ENCODE data around the gene HDAC4. TPM values are rescaled to one million over a fixed set of nuclear protein-coding genes. Genes with fewer than 3 reads are reported as not detected.

Gene HDAC4
- total RNA-seq, 1 donor from 2014 or later = 11.8 TPM

- Histone ChIP-seq H3K4me3 (ENCODE audit: insufficient read depth, low read depth, low read length) (no peak overlapping the region), H3K9ac (ENCODE audit: low read length) (no peak overlapping the region), H2AFZ (ENCODE audit: low read depth, low read length) (no peak overlapping the region), H3K9me3 (ENCODE audit: insufficient read depth, low read depth, low read length) (no peaks in the 10 kb centered on the region), H4K20me1 (ENCODE audit: insufficient read depth, low read length) (no peaks in the 10 kb centered on the region), H3K79me2 (ENCODE audit: insufficient read depth, low read length) (no peaks in the 10 kb centered on the region), H3K4me1 (ENCODE audit: insufficient read depth, low read length) (no peaks in the 10 kb centered on the region), H3K27ac (ENCODE audit: low read depth, low read length) (no peak overlapping the region), H3K36me3 (ENCODE audit: insufficient read depth, low read length) (no peaks in the 10 kb centered on the region), H3K4me2 (ENCODE audit: low read length) (no peak overlapping the region), H3K27me3 (ENCODE audit: insufficient read depth, low read length) (no peaks in the 10 kb centered on the region)
- Mint-ChIP-seq H3K4me1 (ENCODE audit: low read depth, unreplicated experiment) (no peaks in the 10 kb centered on the region), H3K9me3 (ENCODE audit: unreplicated experiment) (no peaks in the 10 kb centered on the region), H3K4me3 (ENCODE audit: unreplicated experiment) (no peak overlapping the region), H3K27ac (ENCODE audit: unreplicated experiment) (no peak overlapping the region), H3K27me3 (ENCODE audit: low read depth, unreplicated experiment) (peaks cover 2% of the 10 kb centered on the region), H3K36me3 (ENCODE audit: low read depth, unreplicated experiment) (peaks cover 12% of the 10 kb centered on the region)
- DNase-seq (ENCODE audit: low read depth) (no peak), FAIRE-seq (no peak)
- TF ChIP-seq EZH2 (IDR thresholded peaks at IDR 0.05; ENCODE audit: insufficient read depth, low read length) = no peak
- TF ChIP-seq CTCF (IDR thresholded peaks at IDR 0.05; ENCODE audit: insufficient read depth, low read depth, low read length) = no peak
Measured at GRCh38 chr2:239152916-239153305, 247.9 kb downstream of the HDAC4 start.

GRCh38 chr2:239152239-239152915 is 248.4 kb downstream of the HDAC4 start:
- no peak for DNase-seq (ENCODE audit: low read depth)

More at GRCh38 chr2:239152239-239152915, 248.4 kb downstream of the HDAC4 start:
- Mint-ChIP-seq H3K9me3 (ENCODE audit: unreplicated experiment) (no peaks in the 10 kb centered on the region), H3K4me1 (ENCODE audit: low read depth, unreplicated experiment) (no peaks in the 10 kb centered on the region), H3K4me3 (ENCODE audit: unreplicated experiment) (no peak overlapping the region), H3K27ac (ENCODE audit: unreplicated experiment) (no peak overlapping the region), H3K36me3 (ENCODE audit: low read depth, unreplicated experiment) (peaks cover 12% of the 10 kb centered on the region), H3K27me3 (ENCODE audit: low read depth, unreplicated experiment) (peaks cover 2% of the 10 kb centered on the region)
- no peaks in the 10 kb centered on the region for H4K20me1 ChIP-seq (ENCODE audit: insufficient read depth, low read length)
- H3K36me3 ChIP-seq (ENCODE audit: insufficient read depth, low read length) = no peaks in the 10 kb centered on the region
- TF ChIP-seq EZH2 (IDR thresholded peaks at IDR 0.05; ENCODE audit: insufficient read depth, low read length) (no peak), CTCF (IDR thresholded peaks at IDR 0.05; ENCODE audit: insufficient read depth, low read depth, low read length) (no peak)
- H3K4me1 ChIP-seq (ENCODE audit: insufficient read depth, low read length) = no peaks in the 10 kb centered on the region
- no peak overlapping the region for H3K4me2 ChIP-seq (ENCODE audit: low read length)
- no peak overlapping the region for H3K4me3 ChIP-seq (ENCODE audit: insufficient read depth, low read depth, low read length)
- H3K27ac ChIP-seq (ENCODE audit: low read depth, low read length) = no peak overlapping the region
- H3K9me3 ChIP-seq (ENCODE audit: insufficient read depth, low read depth, low read length) = no peaks in the 10 kb centered on the region
- no peak overlapping the region for H3K9ac ChIP-seq (ENCODE audit: low read length)
- no peaks in the 10 kb centered on the region for H3K27me3 ChIP-seq (ENCODE audit: insufficient read depth, low read length)
- FAIRE-seq = no peak
- H3K79me2 ChIP-seq (ENCODE audit: insufficient read depth, low read length) = no peaks in the 10 kb centered on the region
- no peak overlapping the region for H2AFZ ChIP-seq (ENCODE audit: low read depth, low read length)
